ENCODE data around the gene CPLANE1. TPM values are rescaled to one million over a fixed set of nuclear protein-coding genes. Genes with fewer than 3 reads are reported as not detected.

Gene CPLANE1
- total RNA-seq, 1 experiment from 2014 or later, result 3.5 TPM

DNA sequence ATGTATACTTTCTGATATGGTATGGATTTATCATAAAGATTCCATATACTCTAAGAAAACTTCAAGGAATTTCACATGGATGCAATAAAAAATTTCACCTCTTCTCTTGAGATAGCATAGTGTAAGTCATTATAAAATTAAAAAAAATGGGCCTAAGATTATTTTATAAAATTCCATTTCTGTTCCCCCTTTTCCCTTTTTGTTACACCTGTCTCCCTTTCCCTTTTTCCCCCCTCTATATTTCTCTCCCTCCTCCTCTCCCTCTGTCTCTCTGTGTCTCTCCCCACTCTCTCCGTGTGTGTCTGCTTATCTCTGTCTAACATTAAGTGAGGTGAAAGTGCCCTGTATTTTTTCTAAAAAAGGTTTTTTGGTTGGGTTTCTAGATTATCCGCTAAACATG lies 192.4 kb downstream of the CPLANE1 start:
- no peak overlapping the region for H2AFZ ChIP-seq (ENCODE audit: low read depth, low read length, poor library complexity, severe bottlenecking)
- RAD21 ChIA-PET (ENCODE audit: low non-redundant PET in 1 of 2, low total read pairs in 2 of 2, uncharacterized antibody in 2 of 2, unreplicated experiment in 2 of 2), result no interaction called here
- H3K4me1 ChIP-seq (ENCODE audit: control insufficient read depth in 1 of 2, insufficient read depth in 2 of 2, low read length in 2 of 2), result no peaks in the 10 kb centered on the region
- no peak for DNase-seq (ENCODE audit: low read depth, low spot score)
- H3K4me3 ChIP-seq (replicated peaks in 1 of 2; ENCODE audit: low read depth in 1 of 2, low read length in 2 of 2), result no peak overlapping the region
- BruUV-seq (replicated peaks), result no TSS peak
- intact Hi-C loops (cut with micrococcal nuclease), result no loop called here
- no peak overlapping the region for H3K9ac ChIP-seq (ENCODE audit: low read length)
- POLR2A ChIA-PET, result no interaction called here
- no peak overlapping the region for H3K27ac ChIP-seq (ENCODE audit: low read depth, low read length)
- ATAC-seq, result no peak
- H3K27me3 ChIP-seq (ENCODE audit: insufficient read depth, low read length), result no peaks in the 10 kb centered on the region
- TF ChIP-seq REST (IDR thresholded peaks at IDR 0.05; ENCODE audit: low read depth) (no peak), JUND (IDR thresholded peaks at IDR 0.05) (no peak), RAD21 (IDR thresholded peaks at IDR 0.05; ENCODE audit: low read depth) (no peak), TCF7L2 (IDR thresholded peaks at IDR 0.05; ENCODE audit: borderline replicate concordance, extremely low read depth, insufficient read depth, insufficient read length) (no peak), POLR2AphosphoS5 (IDR thresholded peaks at IDR 0.05; ENCODE audit: low read depth, low read length) (no peak), EZH2 (IDR thresholded peaks at IDR 0.05) (no peak), CEBPB (IDR thresholded peaks at IDR 0.05; ENCODE audit: low read depth) (no peak), EZH2phosphoT487 (IDR thresholded peaks at IDR 0.05; ENCODE audit: borderline replicate concordance) (no peak), FOSL1 (IDR thresholded peaks at IDR 0.05; ENCODE audit: low read depth) (no peak)
- TF ChIP-seq, protein P1, sequence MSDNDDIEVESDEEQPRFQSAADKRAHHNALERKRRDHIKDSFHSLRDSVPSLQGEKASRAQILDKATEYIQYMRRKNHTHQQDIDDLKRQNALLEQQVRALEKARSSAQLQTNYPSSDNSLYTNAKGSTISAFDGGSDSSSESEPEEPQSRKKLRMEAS (IDR thresholded peaks at IDR 0.05), result no peak
- TF ChIP-seq, protein P2, sequence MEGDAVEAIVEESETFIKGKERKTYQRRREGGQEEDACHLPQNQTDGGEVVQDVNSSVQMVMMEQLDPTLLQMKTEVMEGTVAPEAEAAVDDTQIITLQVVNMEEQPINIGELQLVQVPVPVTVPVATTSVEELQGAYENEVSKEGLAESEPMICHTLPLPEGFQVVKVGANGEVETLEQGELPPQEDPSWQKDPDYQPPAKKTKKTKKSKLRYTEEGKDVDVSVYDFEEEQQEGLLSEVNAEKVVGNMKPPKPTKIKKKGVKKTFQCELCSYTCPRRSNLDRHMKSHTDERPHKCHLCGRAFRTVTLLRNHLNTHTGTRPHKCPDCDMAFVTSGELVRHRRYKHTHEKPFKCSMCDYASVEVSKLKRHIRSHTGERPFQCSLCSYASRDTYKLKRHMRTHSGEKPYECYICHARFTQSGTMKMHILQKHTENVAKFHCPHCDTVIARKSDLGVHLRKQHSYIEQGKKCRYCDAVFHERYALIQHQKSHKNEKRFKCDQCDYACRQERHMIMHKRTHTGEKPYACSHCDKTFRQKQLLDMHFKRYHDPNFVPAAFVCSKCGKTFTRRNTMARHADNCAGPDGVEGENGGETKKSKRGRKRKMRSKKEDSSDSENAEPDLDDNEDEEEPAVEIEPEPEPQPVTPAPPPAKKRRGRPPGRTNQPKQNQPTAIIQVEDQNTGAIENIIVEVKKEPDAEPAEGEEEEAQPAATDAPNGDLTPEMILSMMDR (IDR thresholded peaks at IDR 0.05 in 2 of 3, conservative IDR thresholded peaks at IDR 0.05 in 1 of 3; ENCODE audit: borderline replicate concordance in 1 of 3, insufficient read depth in 1 of 3, low read depth in 2 of 3, low read length in 2 of 3), result no peak
- TF ChIP-seq, protein P3, sequence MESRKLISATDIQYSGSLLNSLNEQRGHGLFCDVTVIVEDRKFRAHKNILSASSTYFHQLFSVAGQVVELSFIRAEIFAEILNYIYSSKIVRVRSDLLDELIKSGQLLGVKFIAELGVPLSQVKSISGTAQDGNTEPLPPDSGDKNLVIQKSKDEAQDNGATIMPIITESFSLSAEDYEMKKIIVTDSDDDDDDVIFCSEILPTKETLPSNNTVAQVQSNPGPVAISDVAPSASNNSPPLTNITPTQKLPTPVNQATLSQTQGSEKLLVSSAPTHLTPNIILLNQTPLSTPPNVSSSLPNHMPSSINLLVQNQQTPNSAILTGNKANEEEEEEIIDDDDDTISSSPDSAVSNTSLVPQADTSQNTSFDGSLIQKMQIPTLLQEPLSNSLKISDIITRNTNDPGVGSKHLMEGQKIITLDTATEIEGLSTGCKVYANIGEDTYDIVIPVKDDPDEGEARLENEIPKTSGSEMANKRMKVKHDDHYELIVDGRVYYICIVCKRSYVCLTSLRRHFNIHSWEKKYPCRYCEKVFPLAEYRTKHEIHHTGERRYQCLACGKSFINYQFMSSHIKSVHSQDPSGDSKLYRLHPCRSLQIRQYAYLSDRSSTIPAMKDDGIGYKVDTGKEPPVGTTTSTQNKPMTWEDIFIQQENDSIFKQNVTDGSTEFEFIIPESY (IDR thresholded peaks at IDR 0.05; ENCODE audit: extremely low read depth, insufficient replicate concordance, low read length), result no peak
- H3K36me3 ChIP-seq (ENCODE audit: control insufficient read depth in 1 of 2, insufficient read depth in 2 of 2, low read length in 2 of 2), result peaks cover 4 to 17% of the 10 kb centered on the region in 2 experiments; a peak in 2 of 4 replicates
- no peaks in the 10 kb centered on the region for H4K20me1 ChIP-seq (ENCODE audit: insufficient read depth)
- no peaks in the 10 kb centered on the region for H3K9me2 ChIP-seq (ENCODE audit: insufficient read depth)
- H3K9me3 ChIP-seq (ENCODE audit: control insufficient read depth in 1 of 2, insufficient read depth in 1 of 2, low read depth in 1 of 2, low read length in 2 of 2), result no peaks in the 10 kb centered on the region
- H3K79me2 ChIP-seq (ENCODE audit: insufficient read depth, low read length), result no peaks in the 10 kb centered on the region
- CTCF ChIA-PET, result no interaction called here
- H3K4me2 ChIP-seq (ENCODE audit: low read length), result no peak overlapping the region

Data from HCT116 (cell line).